T-cell (primary cell): Measurements from ENCODE around the gene RPS28. TPM values are rescaled to one million over a fixed set of nuclear protein-coding genes. Genes with fewer than 3 reads are reported as not detected.

Experiments used
- ATAC-seq, 4 experiments: fragments of 200-7000 bp in 3 of 4; fragments of 150-1000 bp in 1 of 4; cut with Tn5 transposase; replicated peaks in 1 of 4; 1 replicate in 3 of 4; 2 replicates in 1 of 4; pipeline ENCODE4 v1.10.0; 2021; ENCODE audit warnings: moderate library complexity in 3 of 4, mild to moderate bottlenecking in 2 of 4, moderate number of reproducible peaks in 1 of 4
- CTCF ChIA-PET, 2 donors: fragments of 300-600 bp; sonication (Branson Sonifier 250); formaldehyde crosslinking; loops; one replicate each; lab custom pipeline; 2022; ENCODE audit warnings: antibody characterized with exemption in 2 of 2; lab: Charles Lee
- POLR2A ChIA-PET, 2 donors: fragments of 300-600 bp; sonication (Branson Sonifier 250); formaldehyde crosslinking; loops; one replicate each; lab custom pipeline; 2022; ENCODE audit warnings: antibody characterized with exemption in 2 of 2; lab: Charles Lee
- DNase-seq, 35 experiments: peaks; one replicate each; pipeline versions ENCODE4 v3.0.0 to v3.0.0-alpha.2; 2013 to 2023
- H3K27ac ChIP-seq: one replicate; pipeline ENCODE4 v1.5.1; 2013; ENCODE audit warnings: low read length
- H3K27me3 ChIP-seq, 2 experiments: replicated peaks in 1 of 2; 1 replicate in 1 of 2; 2 replicates in 1 of 2; pipeline versions ENCODE4 v1.6.1 to v1.7.0; 2013; ENCODE audit warnings: low read length in 1 of 2, mixed read lengths in 1 of 2; ENCODE audit not compliant: control insufficient read depth in 2 of 2, insufficient read depth in 2 of 2; ENCODE audit errors: extremely low read depth in 1 of 2
- H3K36me3 ChIP-seq, 2 donors: 1 replicate in 1 of 2; 2 replicates in 1 of 2; pipeline versions ENCODE4 v1.6.1 to v1.7.0; 2013; ENCODE audit warnings: low read length in 1 of 2; ENCODE audit not compliant: control insufficient read depth in 2 of 2, insufficient read depth in 1 of 2; ENCODE audit errors: extremely low read depth in 1 of 2
- H3K4me1 ChIP-seq, 2 experiments: 1 replicate in 1 of 2; 2 replicates in 1 of 2; pipeline versions ENCODE4 v1.6.1 to v1.7.0; 2013; ENCODE audit warnings: low read length in 2 of 2, mixed read lengths in 1 of 2; ENCODE audit not compliant: insufficient read depth in 2 of 2, control insufficient read depth in 1 of 2; ENCODE audit errors: extremely low read depth in 1 of 2
- H3K4me3 ChIP-seq, 2 donors: 1 replicate in 1 of 2; 2 replicates in 1 of 2; pipeline versions ENCODE4 v1.5.1 to v1.7.0; 2013; ENCODE audit warnings: mild to moderate bottlenecking in 2 of 2, low read length in 1 of 2, moderate library complexity in 1 of 2; ENCODE audit not compliant: control insufficient read depth in 1 of 2; ENCODE audit errors: extremely low read depth in 1 of 2
- H3K9me3 ChIP-seq: 2 replicates; pipeline ENCODE4 v1.7.0; 2013
- H3K27ac Mint-ChIP-seq, 2 donors: one replicate each; pipeline ENCODE4 v1.8.0; 2020 to 2021; ENCODE audit warnings: mild to moderate bottlenecking in 2 of 2, mixed read lengths in 2 of 2
- H3K27me3 Mint-ChIP-seq, 2 donors: one replicate each; pipeline ENCODE4 v1.8.0; 2021 to 2022; ENCODE audit warnings: mixed read lengths in 2 of 2
- H3K36me3 Mint-ChIP-seq: one replicate; pipeline ENCODE4 v1.8.0; 2021; ENCODE audit warnings: mixed read lengths
- H3K4me1 Mint-ChIP-seq, 3 donors: one replicate each; pipeline ENCODE4 v1.8.0; 2020 to 2022; ENCODE audit warnings: mixed read lengths in 3 of 3, mild to moderate bottlenecking in 1 of 3
- H3K4me3 Mint-ChIP-seq, 3 donors: one replicate each; pipeline ENCODE4 v1.8.0; 2020 to 2022; ENCODE audit warnings: mild to moderate bottlenecking in 3 of 3, mixed read lengths in 3 of 3, moderate library complexity in 3 of 3
- H3K9me3 Mint-ChIP-seq, 3 donors: one replicate each; pipeline ENCODE4 v1.8.0; 2020 to 2022; ENCODE audit warnings: mixed read lengths in 3 of 3
- WGBS: methylation state at CpG from one replicate; pipeline ENCODE4 v1.1.5; 2013; ENCODE audit warnings: missing lambda C conversion rate; ENCODE audit not compliant: insufficient coverage; 5-methylcytosine and 5-hydroxymethylcytosine counted together
- total RNA-seq, 35 experiments: library from RNA in 6 of 35; stranded (reverse) in 6 of 35; fragments of 120-200 nt in 1 of 35; gene quantifications; one replicate each; pipeline versions ENCODE4 v1.2.1 to v1.2.4 and lab custom pipeline; 2013 to 2026

The RPS28 gene
- total RNA-seq, 5 donors from 2014 or later (not counting 1 experiment from before 2014, with no cell fraction given): 2,995 to 3,551 (median 3,317) TPM

DNA sequence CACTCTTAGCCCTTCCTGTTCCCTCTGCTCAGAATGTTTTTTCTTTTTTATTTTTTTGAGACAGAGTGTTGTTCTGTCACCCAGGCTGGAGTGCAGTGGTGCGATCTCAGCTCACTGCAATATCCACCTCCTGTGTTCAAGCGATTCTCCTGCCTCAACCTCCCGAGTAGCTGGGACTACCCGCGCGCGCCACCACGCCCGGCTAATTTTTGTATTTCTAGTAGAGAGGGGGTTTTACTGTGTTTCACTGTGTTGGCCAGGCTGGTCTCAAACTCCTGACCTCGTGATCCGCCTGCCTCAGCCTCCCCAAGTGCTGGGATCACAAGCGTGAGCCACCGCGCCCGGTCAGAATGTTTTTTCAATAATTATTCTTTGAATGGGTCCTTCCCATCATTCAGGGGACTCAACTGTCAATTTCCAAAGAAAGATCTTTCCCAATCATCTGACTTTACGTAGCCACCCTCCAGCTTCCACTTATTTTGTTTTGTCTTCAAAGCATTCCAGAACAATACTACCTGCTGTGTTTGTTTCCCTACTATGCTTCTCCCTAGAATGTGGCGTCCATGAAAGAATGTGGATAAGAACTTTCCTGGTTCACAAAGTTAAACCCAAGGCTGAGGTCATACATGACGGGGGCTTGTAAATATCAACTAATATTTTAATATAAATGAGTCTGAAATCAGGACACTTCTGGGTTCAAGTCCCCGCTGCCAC, 1.3 kb upstream of the RPS28 start:
- Mint-ChIP-seq H3K36me3 (peaks cover 8% of the 10 kb centered on the region), H3K27me3 (no peaks in the 10 kb centered on the region), H3K9me3 (no peaks in the 10 kb centered on the region), H3K27ac (peak overlapping the region; percentile 95 to 97), H3K4me1 (peaks cover 31 to 44% (median 38%) of the 10 kb centered on the region in 3 donors), H3K4me3 (peak overlapping the region; percentile 92 to 97 (median 94))
- Histone ChIP-seq H3K4me3 (peak overlapping the region; percentile 78 to 94), H3K4me1 (peaks cover 16 to 49% of the 10 kb centered on the region in 2 experiments), H3K9me3 (no peaks in the 10 kb centered on the region), H3K36me3 (peaks cover 7 to 34% of the 10 kb centered on the region in 2 donors), H3K27ac (peak overlapping the region; percentile 88), H3K27me3 (no peaks in the 10 kb centered on the region)
- ATAC-seq (no peak), DNase-seq (no peak)
- ChIA-PET POLR2A (interaction anchor here in 1 of 2 donors (0.6 kb wide), 1 partner anchor 1446 kb away, joined by 3 read pairs; no protein-coding TSS in a partner anchor), CTCF (interaction anchor here in 1 of 2 donors (1.2 kb wide), 1 partner anchor 376 kb away, joined by 4 read pairs; the partner anchor contains the start of gene TIMM44)
- WGBS: 89% methylated on average over 7 of the region's 19 CpGs

- ATAC-seq (peak; percentile 0 to 12 (median 6)), DNase-seq (peak in 1 of 35 experiments; percentile 6)
- WGBS: 2% methylated on average over 15 of the region's 16 CpGs
- H3K36me3 ChIP-seq: peaks cover 7 to 28% of the 10 kb centered on the region in 2 donors
- ChIA-PET CTCF (interaction anchor here in 1 of 2 donors (0.6 to 1.2 kb wide), 2 partner anchors 377 to 400 kb away, joined by 4 read pairs; partner anchors contain the start of gene TIMM44), POLR2A (interaction anchor here in 1 of 2 donors (0.6 kb wide), 1 partner anchor 1446 kb away, joined by 3 read pairs; no protein-coding TSS in a partner anchor)
- peak overlapping the region; percentile 78 to 94 for H3K4me3 ChIP-seq
- H3K27ac ChIP-seq: peak overlapping the region; percentile 88
- no peaks in the 10 kb centered on the region for H3K9me3 ChIP-seq
- Mint-ChIP-seq H3K9me3 (no peaks in the 10 kb centered on the region), H3K27ac (peak overlapping the region; percentile 95 to 97), H3K4me3 (peak overlapping the region; percentile 92 to 97 (median 94)), H3K36me3 (peaks cover 4% of the 10 kb centered on the region), H3K4me1 (peaks cover 31 to 43% (median 38%) of the 10 kb centered on the region in 3 donors), H3K27me3 (no peaks in the 10 kb centered on the region)
- H3K27me3 ChIP-seq: no peaks in the 10 kb centered on the region
- peaks cover 16 to 49% of the 10 kb centered on the region in 2 experiments for H3K4me1 ChIP-seq
These were observed 681 bp upstream of the RPS28 start for GRCh38 chr19:8320564-8321066.

DNA sequence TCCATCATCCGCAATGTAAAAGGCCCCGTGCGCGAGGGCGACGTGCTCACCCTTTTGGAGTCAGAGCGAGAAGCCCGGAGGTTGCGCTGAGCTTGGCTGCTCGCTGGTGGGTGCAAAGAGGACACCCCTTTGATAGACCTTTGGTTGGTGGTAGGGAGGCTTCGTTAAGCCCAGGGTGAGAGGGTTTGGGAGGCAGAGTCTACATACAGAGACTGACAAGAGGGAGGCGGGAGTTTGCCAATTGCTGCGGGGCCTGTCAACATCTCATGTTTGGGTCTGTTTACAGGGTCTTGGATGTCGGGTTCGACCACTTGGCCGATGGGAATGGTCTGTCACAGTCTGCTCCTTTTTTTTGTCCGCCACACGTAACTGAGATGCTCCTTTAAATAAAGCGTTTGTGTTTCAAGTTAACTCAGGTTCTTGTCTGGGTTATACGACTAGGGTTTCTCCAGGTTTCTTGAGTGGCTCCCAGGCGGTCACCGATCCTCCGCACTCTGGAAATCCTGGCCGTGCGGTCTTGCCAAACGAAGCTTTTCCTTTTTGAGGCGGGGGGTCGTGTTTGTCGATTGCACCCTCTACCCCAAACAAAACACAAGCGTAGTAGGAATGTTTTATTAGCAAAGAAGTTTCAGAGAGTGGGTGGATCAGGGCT, 816 bp downstream of the RPS28 start:
- Mint-ChIP-seq H3K36me3 (peaks cover 3% of the 10 kb centered on the region), H3K27me3 (no peaks in the 10 kb centered on the region), H3K4me3 (peak overlapping the region; percentile 92 to 97 (median 94)), H3K4me1 (peaks cover 31 to 42% (median 38%) of the 10 kb centered on the region in 3 donors), H3K9me3 (no peaks in the 10 kb centered on the region), H3K27ac (peak overlapping the region; percentile 95 to 97)
- peak overlapping the region; percentile 94 to 99 for H3K4me3 ChIP-seq
- ChIA-PET POLR2A (no interaction called here), CTCF (interaction anchor here (1.0 to 1.1 kb wide), 2 partner anchors 19 to 69 kb away, joined by 3 to 4 read pairs; no protein-coding TSS in a partner anchor)
- H3K4me1 ChIP-seq: peaks cover 16 to 43% of the 10 kb centered on the region in 2 experiments
- H3K36me3 ChIP-seq: peaks cover 7 to 20% of the 10 kb centered on the region in 2 donors
- no peak for DNase-seq
- H3K9me3 ChIP-seq: no peaks in the 10 kb centered on the region
- H3K27me3 ChIP-seq: no peaks in the 10 kb centered on the region
- no peak for ATAC-seq
- peak overlapping the region; percentile 42 for H3K27ac ChIP-seq
- 12% methylated on average over 19 of the region's 30 CpGs for WGBS

- Histone ChIP-seq H3K9me3 (no peaks in the 10 kb centered on the region), H3K4me3 (peak overlapping the region; percentile 94 to 99), H3K4me1 (peaks cover 16 to 42% of the 10 kb centered on the region in 2 experiments), H3K36me3 (peaks cover 7 to 20% of the 10 kb centered on the region in 2 donors), H3K27me3 (peaks cover 0 to 2% of the 10 kb centered on the region in 2 experiments), H3K27ac (peak overlapping the region; percentile 18)
- Mint-ChIP-seq H3K27ac (no peak overlapping the region), H3K9me3 (no peaks in the 10 kb centered on the region), H3K4me1 (peaks cover 31 to 42% (median 36%) of the 10 kb centered on the region in 3 donors), H3K36me3 (no peaks in the 10 kb centered on the region), H3K27me3 (no peaks in the 10 kb centered on the region), H3K4me3 (peak overlapping the region; percentile 92 to 97 (median 94))
- ATAC-seq (no peak), DNase-seq (no peak)
- 58% methylated on average over 4 of the region's 7 CpGs for WGBS
- POLR2A ChIA-PET: interaction anchor here in 1 of 2 donors (0.5 kb wide), 1 partner anchor 317 kb away, joined by 3 read pairs; no protein-coding TSS in a partner anchor
- CTCF ChIA-PET: interaction anchor here in 1 of 2 donors (1.1 kb wide), 1 partner anchor 70 kb away, joined by 4 read pairs; no protein-coding TSS in a partner anchor
These were observed 1.3 kb downstream of the RPS28 start for GRCh38 chr19:8322638-8322997.

- DNase-seq (no peak), ATAC-seq (no peak)
- Histone ChIP-seq H3K27me3 (peaks cover 0 to 5% of the 10 kb centered on the region in 2 experiments), H3K4me1 (peaks cover 16 to 42% of the 10 kb centered on the region in 2 experiments), H3K4me3 (no peak overlapping the region), H3K27ac (no peak overlapping the region), H3K9me3 (no peaks in the 10 kb centered on the region), H3K36me3 (peaks cover 7 to 20% of the 10 kb centered on the region in 2 donors)
- ChIA-PET POLR2A (interaction anchor here in 1 of 2 donors (0.5 to 1.0 kb wide), 2 partner anchors 17 to 940 kb away, joined by 4 to 7 read pairs; no protein-coding TSS in a partner anchor), CTCF (no interaction called here)
- Mint-ChIP-seq H3K27ac (no peak overlapping the region), H3K36me3 (no peaks in the 10 kb centered on the region), H3K27me3 (no peaks in the 10 kb centered on the region), H3K4me3 (peak overlapping the region in 2 of 3 donors; percentile 92 to 97), H3K9me3 (no peaks in the 10 kb centered on the region), H3K4me1 (peaks cover 31 to 42% (median 36%) of the 10 kb centered on the region in 3 donors)
- 100% methylated on average over 1 of the region's 1 CpG for WGBS
These were observed 2.5 kb downstream of the RPS28 start for GRCh38 chr19:8323781-8324185.
